ENCODE measurements around the gene CPA3. TPM values are rescaled to one million over a fixed set of nuclear protein-coding genes. Genes with fewer than 3 reads are reported as not detected.

Gene CPA3
- total RNA-seq, 1 experiment from 2014 or later, result 0.08 TPM

GRCh38 chr3:148878095-148878494, 13.0 kb downstream of the CPA3 start:
- peaks cover 14% of the 10 kb centered on the region for H3K4me1 ChIP-seq (replicated peaks)
- no peak overlapping the region for H3K27ac ChIP-seq
- no peaks in the 10 kb centered on the region for H3K36me3 ChIP-seq
- DNase-seq (ENCODE audit: low read depth in 1 of 2, low spot score in 2 of 2), result no peak
- H3K27me3 ChIP-seq (replicated peaks), result no peaks in the 10 kb centered on the region
- H3K9me3 ChIP-seq (replicated peaks), result no peaks in the 10 kb centered on the region
- H3K4me3 ChIP-seq, result no peak overlapping the region

GRCh38 chr3:148879256-148879655, 14.2 kb downstream of the CPA3 start:
- no peaks in the 10 kb centered on the region for H3K9me3 ChIP-seq (replicated peaks)
- no peak overlapping the region for H3K27ac ChIP-seq
- no peaks in the 10 kb centered on the region for H3K27me3 ChIP-seq (replicated peaks)
- no peak for DNase-seq (ENCODE audit: low read depth in 1 of 2, low spot score in 2 of 2)
- peaks cover 18% of the 10 kb centered on the region for H3K4me1 ChIP-seq (replicated peaks)
- H3K4me3 ChIP-seq, result no peak overlapping the region
- H3K36me3 ChIP-seq, result no peaks in the 10 kb centered on the region

GRCh38 chr3:148880681-148881080, 15.6 kb downstream of the CPA3 start:
- H3K27me3 ChIP-seq (replicated peaks), result no peaks in the 10 kb centered on the region
- no peak for DNase-seq (ENCODE audit: low read depth in 1 of 2, low spot score in 2 of 2)
- H3K36me3 ChIP-seq, result no peaks in the 10 kb centered on the region
- H3K9me3 ChIP-seq (replicated peaks), result no peaks in the 10 kb centered on the region
- no peak overlapping the region for H3K27ac ChIP-seq
- H3K4me1 ChIP-seq (replicated peaks), result peaks cover 15% of the 10 kb centered on the region
- no peak overlapping the region for H3K4me3 ChIP-seq

- Histone ChIP-seq H3K27me3 (replicated peaks) (no peaks in the 10 kb centered on the region), H3K27ac (no peak overlapping the region), H3K36me3 (no peaks in the 10 kb centered on the region), H3K4me3 (no peak overlapping the region), H3K9me3 (replicated peaks) (no peaks in the 10 kb centered on the region), H3K4me1 (replicated peaks) (peaks cover 15% of the 10 kb centered on the region)
- no peak for DNase-seq (ENCODE audit: low read depth in 1 of 2, low spot score in 2 of 2)
Measured at GRCh38 chr3:148881286-148881685, 16.2 kb downstream of the CPA3 start.

GRCh38 chr3:148882288-148882687, 17.2 kb downstream of the CPA3 start:
- H3K27ac ChIP-seq, result no peak overlapping the region
- H3K9me3 ChIP-seq (replicated peaks), result no peaks in the 10 kb centered on the region
- H3K36me3 ChIP-seq, result no peaks in the 10 kb centered on the region
- no peaks in the 10 kb centered on the region for H3K27me3 ChIP-seq (replicated peaks)
- H3K4me3 ChIP-seq, result no peak overlapping the region
- no peak for DNase-seq (ENCODE audit: low read depth in 1 of 2, low spot score in 2 of 2)
- H3K4me1 ChIP-seq (replicated peaks), result peaks cover 15% of the 10 kb centered on the region

GRCh38 chr3:148883163-148883562, 18.1 kb downstream of the CPA3 start:
- Histone ChIP-seq H3K9me3 (replicated peaks) (no peaks in the 10 kb centered on the region), H3K4me3 (no peak overlapping the region), H3K27ac (no peak overlapping the region), H3K36me3 (no peaks in the 10 kb centered on the region), H3K4me1 (replicated peaks) (peaks cover 15% of the 10 kb centered on the region), H3K27me3 (replicated peaks) (no peaks in the 10 kb centered on the region)
- DNase-seq (ENCODE audit: low read depth in 1 of 2, low spot score in 2 of 2), result no peak

GRCh38 chr3:148884261-148884660, 19.2 kb downstream of the CPA3 start:
- H3K4me3 ChIP-seq, result no peak overlapping the region
- H3K9me3 ChIP-seq (replicated peaks), result no peaks in the 10 kb centered on the region
- H3K27ac ChIP-seq, result peak overlapping the region; percentile 18; the same call in 1 of the 2 replicates
- no peaks in the 10 kb centered on the region for H3K27me3 ChIP-seq (replicated peaks)
- DNase-seq (ENCODE audit: low read depth in 1 of 2, low spot score in 2 of 2), result no peak
- no peaks in the 10 kb centered on the region for H3K36me3 ChIP-seq
- peaks cover 15% of the 10 kb centered on the region for H3K4me1 ChIP-seq (replicated peaks)

GRCh38 chr3:148889828-148890227, 24.7 kb downstream of the CPA3 start:
- Histone ChIP-seq H3K9me3 (replicated peaks) (no peaks in the 10 kb centered on the region), H3K4me3 (no peak overlapping the region), H3K36me3 (no peaks in the 10 kb centered on the region), H3K27me3 (replicated peaks) (no peaks in the 10 kb centered on the region), H3K4me1 (replicated peaks) (no peaks in the 10 kb centered on the region), H3K27ac (no peak overlapping the region)
- no peak for DNase-seq (ENCODE audit: low read depth in 1 of 2, low spot score in 2 of 2)

GRCh38 chr3:148896062-148896461, 31.0 kb downstream of the CPA3 start:
- Histone ChIP-seq H3K9me3 (replicated peaks) (no peaks in the 10 kb centered on the region), H3K27ac (no peak overlapping the region), H3K4me3 (no peak overlapping the region), H3K36me3 (no peaks in the 10 kb centered on the region), H3K27me3 (replicated peaks) (no peaks in the 10 kb centered on the region), H3K4me1 (replicated peaks) (peaks cover 4% of the 10 kb centered on the region; the same call in 1 of the 2 replicates)
- no peak for DNase-seq (ENCODE audit: low read depth in 1 of 2, low spot score in 2 of 2)

- Histone ChIP-seq H3K9me3 (replicated peaks) (no peaks in the 10 kb centered on the region), H3K4me3 (no peak overlapping the region), H3K27ac (no peak overlapping the region), H3K27me3 (replicated peaks) (no peaks in the 10 kb centered on the region), H3K4me1 (replicated peaks) (peaks cover 17% of the 10 kb centered on the region), H3K36me3 (no peaks in the 10 kb centered on the region)
- DNase-seq (ENCODE audit: low read depth in 1 of 2, low spot score in 2 of 2), result peak in 1 of 2 experiments; percentile 21
Measured at GRCh38 chr3:148901987-148902791, 37.1 kb downstream of the CPA3 start.

GRCh38 chr3:148903022-148903442, 37.9 kb downstream of the CPA3 start:
- H3K27me3 ChIP-seq (replicated peaks), result no peaks in the 10 kb centered on the region
- H3K36me3 ChIP-seq, result no peaks in the 10 kb centered on the region
- H3K4me1 ChIP-seq (replicated peaks), result peaks cover 13% of the 10 kb centered on the region
- no peak overlapping the region for H3K27ac ChIP-seq
- H3K4me3 ChIP-seq, result no peak overlapping the region
- H3K9me3 ChIP-seq (replicated peaks), result no peaks in the 10 kb centered on the region
- DNase-seq (ENCODE audit: low read depth in 1 of 2, low spot score in 2 of 2), result no peak

- no peaks in the 10 kb centered on the region for H3K9me3 ChIP-seq (replicated peaks)
- no peak overlapping the region for H3K4me3 ChIP-seq
- no peak for DNase-seq (ENCODE audit: low read depth in 1 of 2, low spot score in 2 of 2)
- no peaks in the 10 kb centered on the region for H3K27me3 ChIP-seq (replicated peaks)
- H3K27ac ChIP-seq, result no peak overlapping the region
- H3K4me1 ChIP-seq (replicated peaks), result peaks cover 13% of the 10 kb centered on the region
- H3K36me3 ChIP-seq, result no peaks in the 10 kb centered on the region
Measured at GRCh38 chr3:148903941-148904340, 38.8 kb downstream of the CPA3 start.

GRCh38 chr3:148906667-148907066, 41.6 kb downstream of the CPA3 start:
- no peak for DNase-seq (ENCODE audit: low read depth in 1 of 2, low spot score in 2 of 2)
- Histone ChIP-seq H3K4me1 (replicated peaks) (peaks cover 13% of the 10 kb centered on the region), H3K27ac (no peak overlapping the region), H3K9me3 (replicated peaks) (no peaks in the 10 kb centered on the region), H3K4me3 (no peak overlapping the region), H3K27me3 (replicated peaks) (no peaks in the 10 kb centered on the region), H3K36me3 (no peaks in the 10 kb centered on the region)

- Histone ChIP-seq H3K27ac (no peak overlapping the region), H3K9me3 (replicated peaks) (no peaks in the 10 kb centered on the region), H3K27me3 (replicated peaks) (no peaks in the 10 kb centered on the region), H3K4me3 (no peak overlapping the region), H3K4me1 (replicated peaks) (no peaks in the 10 kb centered on the region), H3K36me3 (no peaks in the 10 kb centered on the region)
- DNase-seq (ENCODE audit: low read depth in 1 of 2, low spot score in 2 of 2), result no peak
Measured at GRCh38 chr3:148911173-148911572, 46.1 kb downstream of the CPA3 start.

- no peak overlapping the region for H3K4me3 ChIP-seq
- no peaks in the 10 kb centered on the region for H3K27me3 ChIP-seq (replicated peaks)
- H3K27ac ChIP-seq, result no peak overlapping the region
- no peaks in the 10 kb centered on the region for H3K9me3 ChIP-seq (replicated peaks)
- no peaks in the 10 kb centered on the region for H3K4me1 ChIP-seq (replicated peaks)
- DNase-seq (ENCODE audit: low read depth in 1 of 2, low spot score in 2 of 2), result no peak
- no peaks in the 10 kb centered on the region for H3K36me3 ChIP-seq
Measured at GRCh38 chr3:148911592-148911991, 46.5 kb downstream of the CPA3 start.
